GM21619 (cell line): ENCODE data around the gene SCN9A.
"Not testable (repeated sequence)": the region's sequence is repeated elsewhere in the genome, so short reads cannot be mapped to it uniquely, and the experiment has no call there.

ENCODE experiments used
- ATAC-seq: cut with Tn5 transposase; IDR thresholded peaks from one replicate; pipeline ENCODE4 v1.9.1; 2021; ENCODE audit not compliant: unreplicated experiment

Gene SCN9A

GRCh38 chr2:166375736-166376487 is at the start of gene SCN9A:
Gene SCN9A, minus strand, starts transcription at chr2:166375944. Its CDS starts 64,188 bp downstream, at chr2:166311756.
- ATAC-seq, result no peak

GRCh38 chr2:166424841-166425240 is 49.1 kb upstream of the SCN9A start:
- no peak for ATAC-seq

- ATAC-seq, result no peak
Observed at GRCh38 chr2:166419616-166419934, 43.8 kb upstream of the SCN9A start.

GRCh38 chr2:166418853-166419615 is 43.3 kb upstream of the SCN9A start:
- ATAC-seq, result no peak

GRCh38 chr2:166417669-166418068 is 41.9 kb upstream of the SCN9A start:
- no peak for ATAC-seq

- ATAC-seq, result no peak
Observed at GRCh38 chr2:166413255-166413654, 37.5 kb upstream of the SCN9A start.

DNA sequence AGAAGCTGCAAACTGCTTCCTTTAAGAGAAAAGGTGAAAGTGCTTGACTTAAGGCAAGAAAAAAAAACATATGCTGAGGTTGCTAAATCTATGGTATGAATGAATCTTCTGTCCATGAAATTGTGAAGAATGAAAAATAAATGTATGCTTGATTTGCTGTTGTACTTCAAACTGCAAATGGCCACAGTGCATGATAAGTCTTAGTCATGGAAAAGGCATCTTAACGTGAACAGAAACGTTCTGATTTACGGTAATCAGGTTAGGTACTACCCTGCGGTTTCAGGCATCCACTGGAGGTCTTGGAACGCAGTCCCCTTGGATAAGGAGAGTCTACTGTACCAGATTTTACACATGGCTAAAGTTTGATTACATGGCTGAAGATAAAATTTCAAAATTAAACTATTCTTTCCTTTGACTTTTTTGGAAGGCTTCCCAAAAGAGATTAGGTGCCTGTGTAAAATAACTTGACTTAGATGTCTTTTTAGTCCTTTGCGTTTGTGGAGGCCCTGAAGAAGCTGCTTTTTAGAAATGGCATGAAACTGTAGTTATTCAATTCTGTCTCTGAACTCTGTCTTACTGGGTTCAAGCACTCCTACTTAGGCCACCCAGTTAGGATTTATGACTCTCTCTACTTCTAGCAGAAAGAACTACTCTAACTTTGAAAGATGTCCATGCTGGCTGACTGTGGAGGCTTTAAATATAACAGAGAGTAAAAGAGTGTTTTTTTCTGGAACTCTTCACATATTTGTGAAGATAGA is 35.9 kb upstream of the SCN9A start:
- no peak for ATAC-seq

DNA sequence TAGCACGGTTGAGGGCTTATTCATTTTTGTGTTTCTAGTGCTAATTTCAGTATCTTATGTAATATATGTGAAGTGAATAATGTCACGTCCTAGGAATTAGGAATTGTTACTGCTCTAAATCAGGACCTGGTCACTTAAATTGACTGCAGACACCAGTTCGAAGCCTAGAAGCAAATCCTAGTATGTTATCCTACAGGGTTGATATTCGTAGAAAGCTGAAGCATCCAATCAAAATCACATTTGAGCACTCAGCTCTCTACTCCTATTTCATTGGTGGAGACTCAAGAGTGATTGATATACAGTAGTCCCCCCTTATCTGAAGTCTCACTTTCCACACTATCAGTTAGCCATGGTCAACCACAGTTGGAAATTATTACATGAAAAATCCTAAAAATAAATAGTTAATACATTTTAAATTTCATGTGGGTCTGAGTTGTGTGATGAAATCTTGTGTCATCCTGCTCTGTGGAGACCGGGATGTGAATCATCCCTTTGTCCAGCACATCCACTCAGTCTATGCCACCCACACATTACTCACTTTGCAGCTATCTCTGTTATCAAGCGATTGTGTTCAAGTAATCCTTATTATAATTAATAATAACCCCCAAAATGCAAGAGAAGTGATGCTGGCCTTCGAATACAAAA is 35.2 kb upstream of the SCN9A start:
- ATAC-seq, result no peak

- ATAC-seq, result not testable (repeated sequence)
Observed at GRCh38 chr2:166407746-166408145, 32.0 kb upstream of the SCN9A start.

- no peak for ATAC-seq
Observed at GRCh38 chr2:166406374-166406773, 30.6 kb upstream of the SCN9A start.

DNA sequence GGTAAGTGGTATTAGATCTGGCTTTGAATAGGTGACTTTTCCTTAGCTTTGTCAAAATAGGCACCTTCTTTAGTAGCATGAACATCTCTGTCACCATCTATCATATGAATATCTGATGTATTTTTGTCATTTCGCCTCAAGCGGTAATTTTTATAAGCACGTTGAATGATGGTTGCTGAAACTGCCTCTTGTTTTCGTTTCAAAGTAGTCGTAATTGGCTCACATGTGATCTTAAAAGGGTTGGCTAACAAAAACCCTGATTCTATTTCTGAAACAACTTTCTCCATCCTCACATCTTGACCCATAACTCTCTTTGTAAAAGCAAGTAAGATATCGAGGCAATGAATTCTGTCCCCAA is 29.8 kb upstream of the SCN9A start:
- ATAC-seq, result no peak

DNA sequence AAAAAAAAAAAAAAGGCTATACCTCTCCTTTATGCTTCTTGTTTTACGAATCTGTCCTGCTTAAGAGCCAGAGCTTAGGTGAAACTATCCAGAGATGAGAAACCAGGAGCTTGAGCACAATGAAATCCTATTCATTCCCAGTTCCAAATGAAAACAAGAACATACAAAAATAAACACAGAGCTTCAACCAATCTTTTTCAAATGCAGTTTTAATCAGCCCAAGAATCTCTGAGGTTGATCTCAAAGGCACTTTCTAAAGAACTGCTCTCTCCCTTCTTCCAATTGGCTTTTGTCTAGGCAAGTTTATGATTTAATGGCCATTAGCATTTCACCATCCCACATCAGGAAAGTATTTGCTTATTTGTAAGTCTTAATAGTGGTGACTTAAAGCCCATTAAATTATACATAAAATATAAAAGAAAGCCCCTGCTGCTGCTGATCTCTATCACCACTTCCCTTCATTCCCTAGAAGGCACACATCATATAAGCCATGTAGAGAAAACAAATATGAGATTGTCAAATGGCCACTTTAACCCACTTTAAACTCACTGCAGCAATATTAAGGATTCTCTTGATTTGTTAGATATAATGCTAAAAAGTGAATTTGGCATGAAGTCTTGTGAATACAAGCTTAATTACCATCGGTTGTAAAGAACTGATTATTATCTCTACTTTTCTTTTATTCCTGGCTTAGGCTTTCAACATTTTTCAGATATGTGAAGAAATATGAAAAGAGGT is 29.3 kb upstream of the SCN9A start:
- ATAC-seq, result no peak

- no peak for ATAC-seq
Observed at GRCh38 chr2:166394245-166394644, 18.5 kb upstream of the SCN9A start.

- no peak for ATAC-seq
Observed at GRCh38 chr2:166393008-166393407, 17.3 kb upstream of the SCN9A start.

- no peak for ATAC-seq
Observed at GRCh38 chr2:166388481-166389070, 12.8 kb upstream of the SCN9A start.

DNA sequence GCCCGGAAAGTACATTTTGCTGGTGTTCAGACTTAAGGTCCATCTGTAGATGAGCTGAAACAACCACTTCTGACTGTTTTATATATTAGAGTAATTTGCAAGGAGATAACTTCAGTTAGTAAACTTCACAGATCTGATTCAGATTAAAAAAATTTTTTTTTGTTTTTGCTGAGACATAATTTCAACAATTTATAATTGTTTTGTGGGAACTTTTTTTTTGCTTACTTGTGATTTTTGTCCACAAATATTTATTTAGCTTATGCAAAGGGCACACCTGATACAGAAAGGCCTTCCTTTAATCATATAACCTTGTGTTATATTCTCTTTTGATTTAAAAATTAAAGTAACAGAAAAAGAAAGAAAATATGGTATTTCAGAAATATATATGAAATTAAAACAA is 9.6 kb upstream of the SCN9A start:
- no peak for ATAC-seq

GRCh38 chr2:166384774-166385173 is 9.0 kb upstream of the SCN9A start:
- no peak for ATAC-seq

DNA sequence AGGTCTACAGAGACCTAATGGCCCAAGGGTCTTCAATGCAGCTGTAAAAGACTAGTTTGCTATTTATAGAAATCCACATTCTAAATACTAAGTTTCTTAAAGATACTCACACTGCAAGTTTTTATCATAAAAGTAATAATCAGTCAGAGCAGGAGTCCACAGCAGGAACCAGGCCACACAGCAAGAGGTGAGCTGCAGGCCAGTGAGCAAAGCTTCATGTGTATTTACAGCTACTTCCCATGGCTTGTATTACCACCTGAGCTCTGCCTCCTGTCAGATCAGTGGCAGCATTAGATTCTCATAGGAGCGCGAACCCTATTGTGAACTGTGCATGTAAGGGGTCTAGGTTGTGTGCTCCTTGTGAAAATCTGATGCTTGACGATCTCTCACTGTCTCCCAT is 6.7 kb upstream of the SCN9A start:
- ATAC-seq, result no peak

DNA sequence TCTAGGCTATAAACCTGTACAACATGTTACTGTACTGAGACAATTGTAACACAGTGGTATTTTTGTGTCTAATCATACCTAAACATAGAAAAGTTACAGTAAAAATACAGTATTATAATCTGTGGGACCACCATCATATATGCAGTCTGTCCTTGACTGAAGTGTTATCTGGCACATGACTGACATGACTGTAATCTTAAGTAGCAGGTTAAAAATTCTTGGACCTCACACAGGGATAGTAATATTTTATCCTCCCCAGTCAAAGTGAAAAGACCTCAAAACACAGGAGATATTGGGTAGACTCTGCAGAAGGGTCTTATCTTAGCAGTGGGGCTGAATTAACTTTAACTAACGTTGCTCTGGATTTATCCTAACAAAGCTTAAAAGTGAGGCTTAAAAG is 4.9 kb upstream of the SCN9A start:
- no peak for ATAC-seq

GRCh38 chr2:166376873-166377272 is 1.1 kb upstream of the SCN9A start:
- ATAC-seq, result no peak

DNA sequence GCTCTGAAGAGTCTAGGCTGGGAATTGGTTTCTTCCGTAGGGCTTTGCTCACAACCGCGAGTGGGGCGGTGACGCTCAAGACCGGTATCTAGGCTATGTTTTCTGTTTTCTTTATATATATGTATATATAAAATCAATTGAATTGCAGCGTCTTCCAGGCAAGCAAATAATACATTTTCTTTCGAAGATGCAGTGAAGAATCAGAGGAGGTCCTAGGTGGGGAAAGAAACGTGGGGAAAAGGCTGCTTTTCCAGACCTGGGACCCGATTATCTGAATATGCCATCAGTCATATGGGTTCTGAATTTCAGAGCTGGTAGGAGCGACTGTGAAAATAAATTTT is 714 bp upstream of the SCN9A start:
- no peak for ATAC-seq
